Psoas muscle (tissue), 8 donors: ENCODE measurements around the gene CFAP99. TPM values are rescaled to one million over a fixed set of nuclear protein-coding genes. Genes with fewer than 3 reads are reported as not detected.

Experiments used
- ATAC-seq, 4 donors: fragments of 200-7000 bp; cut with Tn5 transposase; one replicate each; pipeline ENCODE4 v1.9.1; 2020; ENCODE audit warnings: moderate library complexity in 3 of 4, mild to moderate bottlenecking in 2 of 4
- DNase-seq, 2 donors: peaks; one replicate each; pipeline ENCODE4 v3.0.0-alpha.2; 2020
- H3K27ac ChIP-seq: fragments of 200-600 bp; one replicate; pipeline ENCODE4 v1.8.0; 2022
- H3K27me3 ChIP-seq, 3 donors: fragments of 200-600 bp in 1 of 3; one replicate each; pipeline versions ENCODE4 v1.6.1 to v1.8.0; 2013 to 2022; ENCODE audit warnings: low read length in 2 of 3, mild to moderate bottlenecking in 2 of 3, moderate library complexity in 1 of 3; ENCODE audit not compliant: insufficient read depth in 3 of 3
- H3K36me3 ChIP-seq, 2 donors: fragments of 200-600 bp in 1 of 2; one replicate each; pipeline versions ENCODE4 v1.6.1 to v1.8.0; 2013 to 2022; ENCODE audit warnings: low read depth in 1 of 2, mild to moderate bottlenecking in 1 of 2, moderate library complexity in 1 of 2; ENCODE audit not compliant: insufficient read depth in 1 of 2
- H3K4me1 ChIP-seq: fragments of 200-600 bp; one replicate; pipeline ENCODE4 v1.8.0; 2022
- H3K4me3 ChIP-seq: fragments of 200-600 bp; one replicate; pipeline ENCODE4 v1.8.0; 2022; ENCODE audit warnings: mild to moderate bottlenecking
- H3K9me3 ChIP-seq: fragments of 200-600 bp; one replicate; pipeline ENCODE4 v1.8.0; 2022
- CTCF ChIP-seq: fragments of 200-600 bp; IDR thresholded peaks from one replicate; pipeline ENCODE4 v1.8.0; 2022; ENCODE audit warnings: antibody characterized with exemption
- WGBS, 3 donors: extraction: QIAGEN DNeasy Blood & Tissue Kit; methylation state at CpG; one replicate each; pipeline versions ENCODE4 v1.1.6 to v1.1.7; 2013; 5-methylcytosine and 5-hydroxymethylcytosine counted together
- intact Hi-C, 2 donors: fragments of 100-400 bp; cut with DNase I; formaldehyde crosslinking; loops; one replicate each; pipeline versions ENCODE4 v1.11.0 to v1.14.2; 2022
- polyA plus RNA-seq, 3 donors: library from polyadenylated mRNA; stranded (reverse); fragments of 200-250 nt; gene quantifications; one replicate each; pipeline ENCODE4 v1.2.3, GENCODE V29; 2013
- total RNA-seq, 4 donors: library from RNA; stranded (reverse); fragmentation: NEBNext Ultra II Directional in 2 of 4; extraction: Animal tissue kit (Norgen Biotek cat#: 25700) in 2 of 4; gene quantifications; one replicate each; pipeline versions ENCODE4 v1.2.1 to v1.2.4, GENCODE V29; 2021 to 2023
- donor health status: healthy with polysubstance abuse.
- donor health status: DM: no; HTN: no; CAD: no; lungs with moderate emphysema.
- donor health status: Bipolar disorder and iron deficiency.
- donor health status: healthy.
- donor health status: DM: yes; HTN: yes; CAD: no.
- donor health status: DM: no; HTN: no; CAD: no.
- donor health status: DM: no; HTN: no; CAD: no.
- donor health status: DM: yes; HTN: yes; CAD: no.

CFAP99 gene
- total and polyA plus RNA-seq, 7 donors = 0.03 TPM; not detected in 5

GRCh38 chr4:2387218-2387617, 31.5 kb upstream of the CFAP99 start:
- 78 to 84% (median 78%) methylated on average over 16 to 17 of the region's 17 CpGs for WGBS, 3 donors
- no peak overlapping the region for H3K27ac ChIP-seq

GRCh38 chr4:2387829-2388228, 30.9 kb upstream of the CFAP99 start:
- no peak for TF ChIP-seq CTCF
- Histone ChIP-seq H3K4me1 (peaks cover 8% of the 10 kb centered on the region), H3K4me3 (no peak overlapping the region), H3K36me3 (no peaks in the 10 kb centered on the region), H3K27me3 (no peaks in the 10 kb centered on the region), H3K9me3 (no peaks in the 10 kb centered on the region), H3K27ac (no peak overlapping the region)
- DNase-seq (no peak), ATAC-seq (no peak)
- intact Hi-C loops = no loop called here
- 93 to 95% (median 93%) methylated on average over 12 of the region's 12 CpGs for WGBS, 3 donors

More at GRCh38 chr4:2387218-2387617, 31.5 kb upstream of the CFAP99 start:
- Histone ChIP-seq H3K27me3 (no peaks in the 10 kb centered on the region), H3K4me3 (no peak overlapping the region), H3K36me3 (no peaks in the 10 kb centered on the region), H3K9me3 (no peaks in the 10 kb centered on the region), H3K4me1 (peaks cover 8% of the 10 kb centered on the region)
- intact Hi-C loops = no loop called here
- DNase-seq (no peak), ATAC-seq (peak in 1 of 4 donors; percentile 26)
- TF ChIP-seq CTCF = no peak

GRCh38 chr4:2388429-2389182, 30.1 kb upstream of the CFAP99 start:
- Histone ChIP-seq H3K36me3 (no peaks in the 10 kb centered on the region), H3K27ac (no peak overlapping the region), H3K9me3 (no peaks in the 10 kb centered on the region), H3K4me1 (peaks cover 8% of the 10 kb centered on the region), H3K4me3 (no peak overlapping the region), H3K27me3 (no peaks in the 10 kb centered on the region)
- TF ChIP-seq CTCF = no peak
- intact Hi-C loops = no loop called here
- ATAC-seq (peak in 2 of 4 donors; percentile 28 to 30), DNase-seq (no peak)
- WGBS, 3 donors = 45 to 57% (median 51%) methylated on average over 9 of the region's 9 CpGs

GRCh38 chr4:2389691-2390090, 29.1 kb upstream of the CFAP99 start:
- Histone ChIP-seq H3K4me3 (no peak overlapping the region), H3K9me3 (no peaks in the 10 kb centered on the region), H3K27ac (no peak overlapping the region), H3K36me3 (no peaks in the 10 kb centered on the region), H3K4me1 (peaks cover 18% of the 10 kb centered on the region), H3K27me3 (no peaks in the 10 kb centered on the region)
- no peak for TF ChIP-seq CTCF
- intact Hi-C loops = no loop called here
- WGBS, 3 donors = 83 to 88% (median 84%) methylated on average over 9 of the region's 9 CpGs
- DNase-seq (no peak), ATAC-seq (no peak)

- Histone ChIP-seq H3K9me3 (no peaks in the 10 kb centered on the region), H3K4me1 (peaks cover 22% of the 10 kb centered on the region), H3K36me3 (no peaks in the 10 kb centered on the region), H3K27ac (no peak overlapping the region), H3K27me3 (no peaks in the 10 kb centered on the region), H3K4me3 (no peak overlapping the region)
- no peak for TF ChIP-seq CTCF
- no peak for DNase-seq
- intact Hi-C loops = no loop called here
- WGBS, 3 donors = 77 to 83% (median 81%) methylated on average over 9 of the region's 9 CpGs
- no peak for ATAC-seq
Observed at GRCh38 chr4:2390146-2390545, 28.6 kb upstream of the CFAP99 start.
